CD4-positive, alpha-beta T cell (primary cell): ENCODE data around the gene PIAS4. TPM values are rescaled to one million over a fixed set of nuclear protein-coding genes. Genes with fewer than 3 reads are reported as not detected.

ENCODE experiments used
- ATAC-seq: fragments of 200-7000 bp; cut with Tn5 transposase; one replicate; pipeline ENCODE4 v1.10.0; 2022; ENCODE audit warnings: mild to moderate bottlenecking; ENCODE audit not compliant: poor library complexity
- CTCF ChIA-PET: fragments of 350-600 bp; sonication (Branson Sonifier 250); formaldehyde crosslinking; loops from one replicate; lab custom pipeline; 2021; ENCODE audit warnings: antibody characterized with exemption, inconsistent platforms; lab: Charles Lee
- POLR2A ChIA-PET: fragments of 350-600 bp; sonication (Branson Sonifier 250); formaldehyde crosslinking; loops from one replicate; lab custom pipeline; 2021; ENCODE audit warnings: antibody characterized with exemption, inconsistent platforms; lab: Charles Lee
- DNase-seq, 14 experiments: peaks; one replicate each; pipeline ENCODE4 v3.0.0-alpha.2; 2013 to 2020; ENCODE audit warnings: mixed read lengths in 2 of 14
- H3K27ac ChIP-seq, 2 donors: one replicate each; pipeline versions ENCODE4 v1.5.1 to v1.7.0; 2013; ENCODE audit warnings: low read length in 2 of 2, low read depth in 1 of 2, mild to moderate bottlenecking in 1 of 2
- H3K27me3 ChIP-seq, 2 experiments: 1 replicate in 1 of 2; 2 replicates in 1 of 2; pipeline versions ENCODE4 v1.6.1 to v1.7.0; 2013; ENCODE audit warnings: low read length in 2 of 2, control low read depth in 1 of 2, mild to moderate bottlenecking in 1 of 2, moderate library complexity in 1 of 2; ENCODE audit not compliant: insufficient read depth in 2 of 2, control insufficient read depth in 1 of 2
- H3K36me3 ChIP-seq: one replicate; pipeline ENCODE4 v1.6.1; 2013; ENCODE audit warnings: low read length, control low read depth; ENCODE audit not compliant: insufficient read depth
- H3K4me1 ChIP-seq: one replicate; pipeline ENCODE4 v1.6.1; 2013; ENCODE audit warnings: low read length, control low read depth; ENCODE audit not compliant: insufficient read depth
- H3K4me3 ChIP-seq: one replicate; pipeline ENCODE4 v1.5.1; 2013; ENCODE audit warnings: mild to moderate bottlenecking, low read length, moderate library complexity
- H3K9me3 ChIP-seq, 2 experiments: 1 replicate in 1 of 2; 2 replicates in 1 of 2; pipeline versions ENCODE4 v1.6.1 to v1.7.0; 2013; ENCODE audit warnings: low read length in 2 of 2, mild to moderate bottlenecking in 2 of 2, control low read depth in 1 of 2, moderate library complexity in 1 of 2; ENCODE audit not compliant: control insufficient read depth in 1 of 2, insufficient read depth in 1 of 2
- H3K27ac Mint-ChIP-seq: one replicate; pipeline ENCODE4 v1.8.0; 2020; ENCODE audit warnings: mixed read lengths
- H3K27me3 Mint-ChIP-seq: one replicate; pipeline ENCODE4 v1.8.0; 2021; ENCODE audit warnings: mixed read lengths
- H3K36me3 Mint-ChIP-seq: one replicate; pipeline ENCODE4 v1.8.0; 2021; ENCODE audit warnings: low read depth, mixed read lengths
- H3K4me1 Mint-ChIP-seq: one replicate; pipeline ENCODE4 v1.8.0; 2021; ENCODE audit warnings: low read depth, mixed read lengths
- H3K4me3 Mint-ChIP-seq: one replicate; pipeline ENCODE4 v1.8.0; 2020; ENCODE audit warnings: mild to moderate bottlenecking, mixed read lengths
- H3K9me3 Mint-ChIP-seq: one replicate; pipeline ENCODE4 v1.8.0; 2020; ENCODE audit warnings: mixed read lengths
- intact Hi-C, 2 experiments: fragments of 100-400 bp; cut with DNase I in 1 of 2; cut with micrococcal nuclease in 1 of 2; formaldehyde crosslinking; loops; one replicate each; pipeline versions ENCODE4 v1.15.1 to v1.9.0; 2023 to 2025; cut with DNase I, micrococcal nuclease
- total RNA-seq, 174 experiments: library from RNA in 2 of 174; stranded (reverse) in 2 of 174; gene quantifications; one replicate each; pipeline ENCODE4 v1.2.3 and lab custom pipeline; 2021 to 2026
- TF ChIP-seq, protein P1 (sequence below): fragments of 200-600 bp; IDR thresholded peaks from one replicate; pipeline ENCODE4 v1.8.0; 2022; ENCODE audit warnings: antibody characterized with exemption, mild to moderate bottlenecking

The PIAS4 gene
- total RNA-seq, 2 experiments from 2014 or later = 14.5 to 16.5 TPM

DNA sequence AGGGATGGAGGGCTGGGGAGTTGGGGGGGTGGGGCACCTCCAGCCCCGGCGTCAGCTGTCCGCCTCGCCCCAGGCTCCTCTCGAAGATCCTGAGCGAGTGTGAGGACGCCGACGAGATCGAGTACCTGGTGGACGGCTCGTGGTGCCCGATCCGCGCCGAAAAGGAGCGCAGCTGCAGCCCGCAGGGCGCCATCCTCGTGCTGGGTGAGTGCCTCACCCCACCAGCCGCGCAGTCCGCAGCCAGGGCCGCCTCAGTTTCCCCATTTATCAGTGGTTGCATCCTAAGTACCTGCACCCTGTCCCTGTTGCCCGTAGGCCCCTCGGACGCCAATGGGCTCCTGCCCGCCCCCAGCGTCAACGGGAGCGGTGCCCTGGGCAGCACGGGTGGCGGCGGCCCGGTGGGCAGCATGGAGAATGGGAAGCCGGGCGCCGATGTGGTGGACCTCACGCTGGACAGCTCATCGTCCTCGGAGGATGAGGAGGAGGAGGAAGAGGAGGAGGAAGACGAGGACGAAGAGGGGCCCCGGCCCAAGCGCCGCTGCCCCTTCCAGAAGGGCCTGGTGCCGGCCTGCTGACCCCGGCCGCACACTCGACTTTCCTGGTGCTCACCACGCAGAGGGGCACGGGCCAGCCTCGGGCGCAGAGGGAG, 29.9 kb downstream of the PIAS4 start:
- Mint-ChIP-seq H3K36me3 (peaks cover 8% of the 10 kb centered on the region), H3K27ac (no peak overlapping the region), H3K27me3 (no peaks in the 10 kb centered on the region), H3K4me1 (no peaks in the 10 kb centered on the region), H3K9me3 (no peaks in the 10 kb centered on the region), H3K4me3 (no peak overlapping the region)
- Histone ChIP-seq H3K27me3 (no peaks in the 10 kb centered on the region), H3K9me3 (no peaks in the 10 kb centered on the region), H3K4me1 (no peaks in the 10 kb centered on the region), H3K27ac (no peak overlapping the region), H3K36me3 (peaks cover 36% of the 10 kb centered on the region), H3K4me3 (no peak overlapping the region)
- no peak for DNase-seq
- no peak for ATAC-seq
- ChIA-PET CTCF (no interaction called here), POLR2A (no interaction called here)
- TF ChIP-seq, protein P1, sequence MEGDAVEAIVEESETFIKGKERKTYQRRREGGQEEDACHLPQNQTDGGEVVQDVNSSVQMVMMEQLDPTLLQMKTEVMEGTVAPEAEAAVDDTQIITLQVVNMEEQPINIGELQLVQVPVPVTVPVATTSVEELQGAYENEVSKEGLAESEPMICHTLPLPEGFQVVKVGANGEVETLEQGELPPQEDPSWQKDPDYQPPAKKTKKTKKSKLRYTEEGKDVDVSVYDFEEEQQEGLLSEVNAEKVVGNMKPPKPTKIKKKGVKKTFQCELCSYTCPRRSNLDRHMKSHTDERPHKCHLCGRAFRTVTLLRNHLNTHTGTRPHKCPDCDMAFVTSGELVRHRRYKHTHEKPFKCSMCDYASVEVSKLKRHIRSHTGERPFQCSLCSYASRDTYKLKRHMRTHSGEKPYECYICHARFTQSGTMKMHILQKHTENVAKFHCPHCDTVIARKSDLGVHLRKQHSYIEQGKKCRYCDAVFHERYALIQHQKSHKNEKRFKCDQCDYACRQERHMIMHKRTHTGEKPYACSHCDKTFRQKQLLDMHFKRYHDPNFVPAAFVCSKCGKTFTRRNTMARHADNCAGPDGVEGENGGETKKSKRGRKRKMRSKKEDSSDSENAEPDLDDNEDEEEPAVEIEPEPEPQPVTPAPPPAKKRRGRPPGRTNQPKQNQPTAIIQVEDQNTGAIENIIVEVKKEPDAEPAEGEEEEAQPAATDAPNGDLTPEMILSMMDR = no peak
- intact Hi-C loops = no loop called here

DNA sequence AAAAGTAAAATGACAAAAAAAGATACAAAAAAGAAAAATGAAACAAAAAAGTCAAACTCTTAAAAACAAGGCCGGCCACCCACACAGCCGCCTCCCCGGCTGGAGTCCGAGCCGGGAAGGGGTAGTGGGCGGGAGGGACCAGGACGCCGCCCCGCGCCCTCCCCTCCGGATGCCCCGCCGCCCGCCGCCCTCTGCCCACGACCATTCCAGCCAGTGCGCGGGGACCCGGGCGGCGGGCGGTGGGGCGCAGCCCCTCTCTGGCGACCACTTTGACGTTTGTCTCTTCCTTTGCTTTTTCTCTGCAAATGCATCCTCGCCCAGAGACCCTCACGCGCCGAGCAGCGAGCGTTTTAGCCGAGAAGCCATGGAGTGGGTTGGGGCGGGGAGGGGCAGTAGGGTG, 30.5 kb downstream of the PIAS4 start:
- ChIA-PET CTCF (no interaction called here), POLR2A (no interaction called here)
- no peaks in the 10 kb centered on the region for H3K4me1 ChIP-seq
- ATAC-seq (no peak), DNase-seq (no peak)
- TF ChIP-seq, protein P1 = no peak
- Mint-ChIP-seq H3K27me3 (no peaks in the 10 kb centered on the region), H3K36me3 (peaks cover 8% of the 10 kb centered on the region), H3K4me3 (no peak overlapping the region), H3K4me1 (no peaks in the 10 kb centered on the region), H3K27ac (no peak overlapping the region), H3K9me3 (no peaks in the 10 kb centered on the region)
- no peak overlapping the region for H3K27ac ChIP-seq
- H3K36me3 ChIP-seq = peaks cover 37% of the 10 kb centered on the region
- intact Hi-C loops = no loop called here
- no peaks in the 10 kb centered on the region for H3K27me3 ChIP-seq
- H3K4me3 ChIP-seq = no peak overlapping the region
- no peaks in the 10 kb centered on the region for H3K9me3 ChIP-seq

DNA sequence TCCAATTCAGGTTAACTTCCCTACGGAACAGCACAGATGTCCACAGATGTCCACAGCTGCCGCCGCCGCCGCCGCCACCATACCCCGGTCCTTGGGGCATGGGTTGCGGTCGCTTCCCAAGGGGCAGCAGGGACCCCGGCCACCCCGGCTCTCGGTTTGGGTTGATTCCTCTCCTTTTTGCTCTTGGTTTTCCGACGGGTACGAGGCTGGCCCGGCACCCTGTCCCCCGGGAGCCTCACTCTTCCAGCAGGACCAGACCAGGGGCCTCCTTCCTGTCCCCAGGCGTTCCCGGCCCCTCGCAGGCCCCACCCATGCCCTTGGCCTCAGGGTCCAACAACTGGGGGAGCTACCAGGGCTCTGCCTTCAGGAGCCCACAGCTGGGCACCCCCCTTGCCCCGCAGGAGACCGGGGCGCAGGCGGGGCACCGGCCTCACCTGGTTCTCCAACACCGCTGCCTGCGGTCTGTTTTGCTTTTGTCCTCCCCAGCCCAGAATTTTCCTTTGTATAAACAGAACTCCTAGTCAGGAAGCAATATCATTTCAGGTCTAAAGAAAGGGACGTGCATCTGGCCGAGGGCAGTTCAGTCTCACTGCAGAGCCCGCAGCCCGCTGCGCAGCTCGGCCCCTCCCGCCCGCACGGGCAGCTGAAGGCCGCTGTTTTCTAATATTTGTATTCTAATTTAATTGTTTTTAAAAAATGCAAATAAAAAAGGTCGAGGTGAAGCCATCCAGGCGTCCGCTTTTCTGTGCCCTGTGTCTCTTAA, 31.3 kb downstream of the PIAS4 start:
- peaks cover under 1% of the 10 kb centered on the region for H3K4me1 ChIP-seq
- H3K27me3 Mint-ChIP-seq = no peaks in the 10 kb centered on the region
- no peak overlapping the region for H3K4me3 Mint-ChIP-seq
- no peaks in the 10 kb centered on the region for H3K4me1 Mint-ChIP-seq
- POLR2A ChIA-PET = no interaction called here
- CTCF ChIA-PET = interaction anchor here (1.3 kb wide), 1 partner anchor 101 kb away, joined by 3 read pairs; no protein-coding TSS in a partner anchor
- TF ChIP-seq, protein P1 = no peak
- H3K36me3 Mint-ChIP-seq = peaks cover 8% of the 10 kb centered on the region
- no peak for ATAC-seq
- no peaks in the 10 kb centered on the region for H3K9me3 ChIP-seq
- H3K4me3 ChIP-seq = no peak overlapping the region
- H3K36me3 ChIP-seq = peaks cover 33% of the 10 kb centered on the region
- DNase-seq = no peak
- no peak overlapping the region for H3K27ac ChIP-seq
- intact Hi-C loops = no loop called here
- no peaks in the 10 kb centered on the region for H3K9me3 Mint-ChIP-seq
- H3K27me3 ChIP-seq = no peaks in the 10 kb centered on the region
- no peak overlapping the region for H3K27ac Mint-ChIP-seq
